DMS79 (cell line): ENCODE measurements around the gene SGK1.
"Not testable (repeated sequence)": the region's sequence is repeated elsewhere in the genome, so short reads cannot be mapped to it uniquely, and the experiment has no call there.

Experiments used
- DNase-seq: peaks from one replicate; lab custom pipeline; 2025; lab: John Stamatoyannopoulos, UW

SGK1 gene

GRCh38 chr6:134186355-134186754 lies 131.6 kb downstream of the SGK1 start:
- DNase-seq = no peak

- DNase-seq = no peak
Measured at GRCh38 chr6:134185277-134185676, 132.6 kb downstream of the SGK1 start.

- no peak for DNase-seq
Measured at GRCh38 chr6:134183844-134184243, 134.1 kb downstream of the SGK1 start.

- no peak for DNase-seq
Measured at GRCh38 chr6:134182528-134182927, 135.4 kb downstream of the SGK1 start.

GRCh38 chr6:134181726-134182125 lies 136.2 kb downstream of the SGK1 start:
- peak; percentile 35 for DNase-seq

- not testable (repeated sequence) for DNase-seq
Measured at GRCh38 chr6:134181251-134181650, 136.7 kb downstream of the SGK1 start.

- DNase-seq = not testable (repeated sequence)
Measured at GRCh38 chr6:134180540-134180939, 137.4 kb downstream of the SGK1 start.

GRCh38 chr6:134178161-134179044 lies 139.5 kb downstream of the SGK1 start:
- DNase-seq = no peak

- no peak for DNase-seq
Measured at GRCh38 chr6:134177753-134178160, 140.2 kb downstream of the SGK1 start.

- no peak for DNase-seq
Measured at GRCh38 chr6:134177236-134177635, 140.7 kb downstream of the SGK1 start.

GRCh38 chr6:134176264-134176975 lies 141.5 kb downstream of the SGK1 start:
- no peak for DNase-seq

GRCh38 chr6:134175532-134176263 lies 142.2 kb downstream of the SGK1 start:
- peak; percentile 19 for DNase-seq

GRCh38 chr6:134174672-134175531 lies 143.0 kb downstream of the SGK1 start:
- DNase-seq = peak; percentile 75

GRCh38 chr6:134173936-134174671 lies 143.8 kb downstream of the SGK1 start:
- DNase-seq = peak; percentile 62

- no peak for DNase-seq
Measured at GRCh38 chr6:134173366-134173725, 144.6 kb downstream of the SGK1 start.

- no peak for DNase-seq
Measured at GRCh38 chr6:134172706-134173365, 145.1 kb downstream of the SGK1 start.

- DNase-seq = no peak
Measured at GRCh38 chr6:134172020-134172705, 145.7 kb downstream of the SGK1 start.

- DNase-seq = no peak
Measured at GRCh38 chr6:134171517-134171916, 146.4 kb downstream of the SGK1 start.

GRCh38 chr6:134170844-134171243 lies 147.1 kb downstream of the SGK1 start:
- no peak for DNase-seq
